Mesendoderm (in vitro differentiated cells): ENCODE results near the gene RASSF8.

Source experiments
- DNase-seq: peaks from one replicate; pipeline ENCODE4 v3.0.0; 2013
- H2AK5ac ChIP-seq: 2 replicates; pipeline ENCODE4 v1.6.1; 2013; ENCODE audit warnings: low read length, inconsistent platforms
- H2BK120ac ChIP-seq: 2 replicates; pipeline ENCODE4 v1.6.1; 2013; ENCODE audit warnings: low read depth, mild to moderate bottlenecking, low read length, moderate library complexity, mixed read lengths
- H2BK15ac ChIP-seq: replicated peaks from 2 replicates; pipeline ENCODE4 v1.6.1; 2013; ENCODE audit warnings: low read depth, mild to moderate bottlenecking, moderate library complexity
- H2BK5ac ChIP-seq: 2 replicates; pipeline ENCODE4 v1.6.1; 2013; ENCODE audit warnings: low read length, inconsistent platforms
- H3K18ac ChIP-seq: 2 replicates; pipeline ENCODE4 v1.6.1; 2013; ENCODE audit warnings: mild to moderate bottlenecking, low read length, mixed read lengths
- H3K23ac ChIP-seq: one replicate; pipeline ENCODE4 v1.6.1; 2013; ENCODE audit warnings: low read length
- H3K27ac ChIP-seq: 2 replicates; pipeline ENCODE4 v1.5.1; 2013; ENCODE audit warnings: low read depth, mild to moderate bottlenecking, inconsistent platforms, low read length, moderate library complexity
- H3K27me3 ChIP-seq: 2 replicates; pipeline ENCODE4 v1.6.1; 2013; ENCODE audit warnings: low read length, control low read depth, mild to moderate bottlenecking, inconsistent platforms; ENCODE audit not compliant: insufficient read depth, poor library complexity
- H3K36me3 ChIP-seq: 2 replicates; pipeline ENCODE4 v1.6.1; 2013; ENCODE audit warnings: low read length, inconsistent platforms; ENCODE audit not compliant: control insufficient read depth, insufficient read depth
- H3K4ac ChIP-seq: one replicate; pipeline ENCODE4 v1.6.1; 2013; ENCODE audit warnings: low read depth, mild to moderate bottlenecking, low read length, moderate library complexity
- H3K4me1 ChIP-seq: 2 replicates; pipeline ENCODE4 v1.6.1; 2013; ENCODE audit warnings: low read depth, low read length, inconsistent platforms; ENCODE audit not compliant: control insufficient read depth
- H3K4me2 ChIP-seq: 2 replicates; pipeline ENCODE4 v1.6.1; 2013; ENCODE audit warnings: low read length
- H3K4me3 ChIP-seq: 2 replicates; pipeline ENCODE4 v1.5.1; 2013; ENCODE audit warnings: mild to moderate bottlenecking, low read length
- H3K56ac ChIP-seq: one replicate; pipeline ENCODE4 v1.6.1; 2013; ENCODE audit warnings: low read length
- H3K79me1 ChIP-seq: 2 replicates; pipeline ENCODE4 v1.6.1; 2013; ENCODE audit warnings: low read length, inconsistent platforms
- H3K79me2 ChIP-seq: 2 replicates; pipeline ENCODE4 v1.6.1; 2013; ENCODE audit warnings: mild to moderate bottlenecking, low read length; ENCODE audit not compliant: control insufficient read depth, insufficient read depth
- H3K9ac ChIP-seq: 2 replicates; pipeline ENCODE4 v1.6.1; 2013; ENCODE audit warnings: low read length, inconsistent platforms
- H4K5ac ChIP-seq: one replicate; pipeline ENCODE4 v1.6.1; 2013; ENCODE audit warnings: low read length
- H4K8ac ChIP-seq: one replicate; pipeline ENCODE4 v1.6.1; 2013; ENCODE audit warnings: low read depth, mild to moderate bottlenecking, control low read depth, low read length, moderate library complexity
- WGBS: extraction: QIAGEN DNeasy Blood & Tissue Kit; methylation state at CpG from one replicate; pipeline ENCODE4 v1.1.7; 2013; ENCODE audit warnings: low lambda C conversion rate, missing lambda C conversion rate; ENCODE audit not compliant: insufficient coverage; ENCODE audit errors: extremely low coverage; 5-methylcytosine and 5-hydroxymethylcytosine counted together

RASSF8 gene

DNA sequence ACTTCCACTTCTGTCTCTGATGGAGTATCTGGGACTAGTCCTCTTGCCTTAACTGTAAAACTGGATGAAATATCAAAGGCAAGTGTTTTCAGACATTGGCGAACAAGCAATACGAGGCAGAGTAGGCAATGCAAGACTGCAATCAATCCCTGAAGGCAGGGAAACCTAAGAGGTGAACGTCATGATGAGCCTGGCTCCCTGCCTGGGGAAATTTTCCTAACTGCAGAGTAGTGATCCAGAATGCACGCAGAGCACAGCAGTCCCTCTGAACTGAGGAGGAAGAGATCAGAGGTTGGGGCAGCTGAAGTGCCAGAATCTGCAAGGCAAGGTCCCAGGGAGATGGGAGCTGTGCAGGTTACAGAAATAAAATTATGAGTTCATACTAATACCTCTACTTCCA is 147.9 kb downstream of the RASSF8 start:
- Histone ChIP-seq H3K4me2 (no peak overlapping the region), H3K4me3 (no peak overlapping the region), H3K9ac (no peak overlapping the region), H2AK5ac (no peak overlapping the region), H3K27me3 (no peaks in the 10 kb centered on the region), H3K18ac (no peak overlapping the region), H3K27ac (no peak overlapping the region), H4K5ac (no peak overlapping the region), H3K79me1 (no peaks in the 10 kb centered on the region), H2BK15ac (no peak overlapping the region), H4K8ac (no peak overlapping the region), H3K36me3 (no peaks in the 10 kb centered on the region), H3K4me1 (peaks cover 5% of the 10 kb centered on the region), H2BK5ac (no peak overlapping the region), H3K56ac (no peak overlapping the region), H3K79me2 (no peaks in the 10 kb centered on the region), H3K4ac (no peak overlapping the region), H3K23ac (no peak overlapping the region), H2BK120ac (no peak overlapping the region)
- no CpG with 5 or more reads among the region's 4 CpGs for WGBS
- DNase-seq: no peak

DNA sequence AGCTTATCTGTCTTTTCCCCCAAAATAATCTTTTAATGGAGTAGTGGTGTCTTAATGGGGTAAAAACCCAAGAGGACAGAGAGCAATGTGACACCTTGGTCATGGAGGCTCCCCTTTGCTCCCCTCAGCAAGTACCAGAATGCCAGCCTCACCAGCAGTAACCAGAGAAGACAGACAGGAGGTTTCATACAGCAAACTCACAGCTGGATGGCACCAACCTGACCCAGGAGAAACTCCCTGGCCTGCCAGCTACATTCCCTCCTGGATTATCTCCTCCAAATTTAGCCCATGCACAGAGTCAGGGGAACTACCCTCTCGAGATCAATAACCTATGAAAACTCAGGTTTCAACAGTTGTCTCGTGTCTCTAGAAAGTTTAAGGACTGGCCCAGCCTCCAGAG is 150.4 kb downstream of the RASSF8 start:
- Histone ChIP-seq H4K8ac (no peak overlapping the region), H4K5ac (no peak overlapping the region), H2BK120ac (no peak overlapping the region), H3K18ac (no peak overlapping the region), H3K56ac (no peak overlapping the region), H3K23ac (no peak overlapping the region), H2BK15ac (no peak overlapping the region), H3K79me2 (no peaks in the 10 kb centered on the region), H3K79me1 (no peaks in the 10 kb centered on the region), H3K4ac (no peak overlapping the region), H3K4me3 (no peak overlapping the region), H3K27me3 (no peaks in the 10 kb centered on the region), H2BK5ac (no peak overlapping the region), H3K9ac (no peak overlapping the region), H2AK5ac (no peak overlapping the region), H3K36me3 (no peaks in the 10 kb centered on the region), H3K4me1 (peaks cover 7% of the 10 kb centered on the region), H3K27ac (no peak overlapping the region), H3K4me2 (no peak overlapping the region)
- no CpG with 5 or more reads among the region's 2 CpGs for WGBS
- DNase-seq: no peak

DNA sequence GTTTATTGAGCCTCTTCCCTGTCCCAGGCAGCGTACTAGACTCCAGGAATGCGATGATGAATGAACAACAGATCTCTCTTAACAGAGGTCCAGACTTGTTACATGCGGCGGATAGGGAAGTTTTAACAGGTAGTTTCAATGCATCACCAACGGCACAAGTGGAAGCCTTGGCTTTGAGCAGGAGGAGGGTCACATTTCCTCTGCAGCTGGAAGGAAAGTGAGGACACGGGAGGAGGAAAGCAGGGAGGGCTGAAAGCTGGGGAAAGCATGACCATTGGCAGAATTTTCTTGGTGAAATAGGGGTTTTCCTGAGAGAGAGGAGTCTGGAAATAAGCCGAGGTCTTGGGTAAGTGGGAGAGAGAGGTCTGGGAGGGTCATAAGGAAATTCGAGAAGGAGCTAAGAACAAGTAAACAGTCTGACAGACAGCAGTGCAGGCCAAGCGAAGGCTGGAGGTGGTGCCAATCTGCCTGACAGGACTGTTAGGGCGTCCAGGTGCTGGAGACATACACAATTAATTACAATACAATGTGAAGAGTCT is 150.9 kb downstream of the RASSF8 start:
- no peak overlapping the region for H3K27ac ChIP-seq
- WGBS: no CpG with 5 or more reads among the region's 10 CpGs
- H3K4ac ChIP-seq: no peak overlapping the region
- H3K18ac ChIP-seq: no peak overlapping the region
- no peaks in the 10 kb centered on the region for H3K27me3 ChIP-seq
- DNase-seq: no peak
- H3K4me2 ChIP-seq: no peak overlapping the region
- no peak overlapping the region for H3K56ac ChIP-seq
- H4K5ac ChIP-seq: no peak overlapping the region
- H3K9ac ChIP-seq: no peak overlapping the region
- H2BK120ac ChIP-seq: no peak overlapping the region
- no peak overlapping the region for H2AK5ac ChIP-seq
- H3K79me2 ChIP-seq: no peaks in the 10 kb centered on the region
- no peak overlapping the region for H3K23ac ChIP-seq
- H4K8ac ChIP-seq: no peak overlapping the region
- no peaks in the 10 kb centered on the region for H3K36me3 ChIP-seq
- H2BK15ac ChIP-seq: no peak overlapping the region
- H2BK5ac ChIP-seq: no peak overlapping the region
- H3K4me3 ChIP-seq: no peak overlapping the region
- H3K79me1 ChIP-seq: no peaks in the 10 kb centered on the region
- H3K4me1 ChIP-seq: peaks cover 7% of the 10 kb centered on the region

DNA sequence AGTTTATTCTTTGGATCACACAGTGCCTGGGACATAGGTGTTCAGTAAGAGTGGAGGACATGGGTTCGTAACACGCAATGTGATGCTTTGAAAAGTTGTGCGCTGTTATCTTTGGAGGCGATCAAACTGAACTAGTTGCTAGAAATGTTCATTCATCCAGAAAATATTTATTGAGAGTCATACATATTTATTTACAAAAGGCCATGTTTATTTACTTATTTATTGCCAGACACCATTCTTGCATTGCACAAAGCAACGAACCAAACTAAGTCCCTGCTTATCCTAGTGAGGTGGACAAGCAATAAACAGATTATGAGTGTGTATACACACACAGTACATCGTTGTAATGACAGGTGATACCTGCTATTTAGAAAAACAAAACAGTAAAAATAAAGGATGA is 153.8 kb downstream of the RASSF8 start:
- no peak overlapping the region for H3K4me2 ChIP-seq
- no peak overlapping the region for H3K9ac ChIP-seq
- H2AK5ac ChIP-seq: no peak overlapping the region
- no peak overlapping the region for H3K4me3 ChIP-seq
- no peak overlapping the region for H3K27ac ChIP-seq
- H4K8ac ChIP-seq: no peak overlapping the region
- H3K79me1 ChIP-seq: no peaks in the 10 kb centered on the region
- H3K56ac ChIP-seq: no peak overlapping the region
- H2BK120ac ChIP-seq: no peak overlapping the region
- no peak overlapping the region for H3K4ac ChIP-seq
- H3K27me3 ChIP-seq: peaks cover 2% of the 10 kb centered on the region
- H3K79me2 ChIP-seq: no peaks in the 10 kb centered on the region
- H3K23ac ChIP-seq: no peak overlapping the region
- WGBS: no CpG with 5 or more reads among the region's 6 CpGs
- H2BK5ac ChIP-seq: no peak overlapping the region
- no peak overlapping the region for H4K5ac ChIP-seq
- no peak overlapping the region for H3K18ac ChIP-seq
- H2BK15ac ChIP-seq: no peak overlapping the region
- no peak for DNase-seq
- H3K36me3 ChIP-seq: no peaks in the 10 kb centered on the region
- H3K4me1 ChIP-seq: peaks cover 11% of the 10 kb centered on the region

DNA sequence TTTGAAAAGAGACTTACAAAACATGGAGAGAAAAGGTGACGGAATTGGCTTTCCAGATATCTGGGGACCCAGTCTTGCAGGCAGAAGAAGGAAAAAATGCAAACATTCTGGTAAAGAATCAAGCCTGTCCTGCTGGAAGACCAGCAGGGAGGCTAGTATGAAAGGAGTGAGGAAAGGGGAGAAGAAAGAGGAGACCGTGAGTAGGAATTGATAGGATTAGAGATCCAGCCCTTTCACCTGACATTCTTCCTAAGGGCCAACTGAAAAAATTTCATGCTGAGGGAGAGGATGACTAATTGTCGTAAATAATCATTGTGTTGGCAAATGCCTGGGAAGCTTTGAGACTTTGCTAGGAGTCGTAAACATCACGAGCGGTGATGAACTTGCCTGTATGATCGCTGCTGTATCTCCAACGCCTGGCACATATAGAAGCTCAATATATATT is 154.2 kb downstream of the RASSF8 start:
- no peak overlapping the region for H3K18ac ChIP-seq
- no peaks in the 10 kb centered on the region for H3K79me1 ChIP-seq
- no peak overlapping the region for H3K4me2 ChIP-seq
- no peaks in the 10 kb centered on the region for H3K36me3 ChIP-seq
- no peak overlapping the region for H4K5ac ChIP-seq
- H2BK120ac ChIP-seq: no peak overlapping the region
- H3K4me3 ChIP-seq: no peak overlapping the region
- H4K8ac ChIP-seq: no peak overlapping the region
- no peak overlapping the region for H2AK5ac ChIP-seq
- no peak overlapping the region for H3K9ac ChIP-seq
- WGBS: no CpG with 5 or more reads among the region's 8 CpGs
- no peak overlapping the region for H3K27ac ChIP-seq
- H3K4me1 ChIP-seq: peaks cover 11% of the 10 kb centered on the region
- peaks cover 2% of the 10 kb centered on the region for H3K27me3 ChIP-seq
- no peak overlapping the region for H3K23ac ChIP-seq
- no peak overlapping the region for H2BK15ac ChIP-seq
- no peak overlapping the region for H2BK5ac ChIP-seq
- no peaks in the 10 kb centered on the region for H3K79me2 ChIP-seq
- peak; percentile 91 for DNase-seq
- H3K56ac ChIP-seq: no peak overlapping the region
- no peak overlapping the region for H3K4ac ChIP-seq

DNA sequence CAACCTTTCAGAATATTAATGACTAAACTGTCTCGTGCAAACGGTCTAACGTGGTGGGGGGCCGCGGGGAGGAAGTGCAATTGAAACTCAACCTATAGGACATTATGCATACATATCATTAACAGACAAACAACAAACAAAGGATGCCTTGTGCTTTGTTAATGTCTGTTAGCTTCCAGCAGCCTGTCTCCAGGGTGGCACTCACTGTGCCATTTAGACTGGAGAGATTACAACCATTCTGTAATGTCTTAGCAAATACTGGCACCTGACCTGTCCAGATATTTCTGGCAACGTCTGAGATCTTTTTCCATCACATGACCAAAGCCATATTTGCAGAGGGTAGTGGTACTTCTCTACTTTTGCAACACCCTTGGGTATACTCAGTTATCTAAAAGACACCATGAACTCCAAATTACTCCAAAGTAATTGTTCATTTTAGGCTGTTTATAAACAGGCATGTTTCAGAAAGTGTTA is 154.7 kb downstream of the RASSF8 start:
- no peak overlapping the region for H2AK5ac ChIP-seq
- H3K4me3 ChIP-seq: no peak overlapping the region
- no peak for DNase-seq
- no peak overlapping the region for H3K9ac ChIP-seq
- no peak overlapping the region for H3K4ac ChIP-seq
- H4K5ac ChIP-seq: no peak overlapping the region
- no peaks in the 10 kb centered on the region for H3K36me3 ChIP-seq
- H3K27ac ChIP-seq: no peak overlapping the region
- no peak overlapping the region for H2BK120ac ChIP-seq
- H2BK5ac ChIP-seq: no peak overlapping the region
- peaks cover 11% of the 10 kb centered on the region for H3K4me1 ChIP-seq
- no peak overlapping the region for H2BK15ac ChIP-seq
- H3K4me2 ChIP-seq: peak overlapping the region; percentile 2
- WGBS: no CpG with 5 or more reads among the region's 6 CpGs
- peaks cover 2% of the 10 kb centered on the region for H3K27me3 ChIP-seq
- H3K79me2 ChIP-seq: no peaks in the 10 kb centered on the region
- no peak overlapping the region for H3K56ac ChIP-seq
- H4K8ac ChIP-seq: no peak overlapping the region
- H3K23ac ChIP-seq: no peak overlapping the region
- no peaks in the 10 kb centered on the region for H3K79me1 ChIP-seq
- H3K18ac ChIP-seq: no peak overlapping the region
